WTC11 (cell line): ENCODE data around the gene DUSP9. TPM values are rescaled to one million over a fixed set of nuclear protein-coding genes. Genes with fewer than 3 reads are reported as not detected.

Experiments
- ATAC-seq: fragments of 200-7000 bp; cut with Tn5 transposase; 2 replicates; pipeline ENCODE4 v1.10.0; 2021; ENCODE audit warnings: mild to moderate bottlenecking, moderate library complexity
- CTCF ChIA-PET: fragments of 300-600 bp; sonication (Branson Sonifier 250); formaldehyde crosslinking; loops from one replicate; lab custom pipeline; 2021; ENCODE audit warnings: antibody characterized with exemption; lab: Charles Lee
- POLR2A ChIA-PET: fragments of 350-600 bp; sonication (Branson Sonifier 250); formaldehyde crosslinking; loops from one replicate; lab custom pipeline; 2021; ENCODE audit warnings: antibody characterized with exemption; lab: Charles Lee
- DNase-seq: peaks from one replicate; pipeline ENCODE4 v3.0.0; 2021; ENCODE audit warnings: low spot score
- H3K27ac Mint-ChIP-seq: 2 replicates; pipeline ENCODE4 v1.8.0; 2021; ENCODE audit warnings: mixed read lengths
- H3K27me3 Mint-ChIP-seq: 2 replicates; pipeline ENCODE4 v1.8.0; 2021; ENCODE audit warnings: low read depth, mild to moderate bottlenecking, moderate library complexity, mixed read lengths
- H3K36me3 Mint-ChIP-seq: 2 replicates; pipeline ENCODE4 v1.8.0; 2021; ENCODE audit warnings: mixed read lengths
- H3K4me1 Mint-ChIP-seq: 2 replicates; pipeline ENCODE4 v1.8.0; 2022; ENCODE audit warnings: mixed read lengths
- H3K4me3 Mint-ChIP-seq: 2 replicates; pipeline ENCODE4 v1.8.0; 2021; ENCODE audit warnings: mild to moderate bottlenecking, moderate library complexity, mixed read lengths
- H3K9me3 Mint-ChIP-seq: 2 replicates; pipeline ENCODE4 v1.8.0; 2021; ENCODE audit warnings: mixed read lengths
- AFF4 ChIP-seq: sonication (generic); formaldehyde crosslinking; IDR thresholded peaks from 2 replicates; pipeline ENCODE4 v1.8.1; 2023; ENCODE audit warnings: mild to moderate bottlenecking, missing genetic modification reagents, borderline replicate concordance
- CREB1 ChIP-seq: sonication (generic); formaldehyde crosslinking; IDR thresholded peaks from 2 replicates; pipeline ENCODE4 v1.8.0; 2023; ENCODE audit warnings: mild to moderate bottlenecking, missing genetic modification reagents
- ESRRA ChIP-seq: sonication (generic); formaldehyde crosslinking; IDR thresholded peaks from 2 replicates; pipeline ENCODE4 v1.8.1; 2022; ENCODE audit warnings: mild to moderate bottlenecking, missing genetic modification reagents, borderline replicate concordance
- FOXJ3 ChIP-seq: sonication (generic); formaldehyde crosslinking; IDR thresholded peaks from 2 replicates; pipeline ENCODE4 v1.9.0; 2021; ENCODE audit warnings: missing genetic modification reagents, mild to moderate bottlenecking, borderline replicate concordance
- FOXP1 ChIP-seq: sonication (generic); formaldehyde crosslinking; IDR thresholded peaks from 2 replicates; pipeline ENCODE4 v1.8.0; 2022; ENCODE audit warnings: missing genetic modification reagents, mild to moderate bottlenecking, moderate library complexity, borderline replicate concordance
- HMGA2 ChIP-seq: fragments of 250-450 bp; sonication (Bioruptor Pico); IDR thresholded peaks from 2 replicates; pipeline ENCODE4 v1.4.0; 2021; ENCODE audit warnings: mild to moderate bottlenecking, moderate library complexity
- IRF1 ChIP-seq: sonication (generic); formaldehyde crosslinking; IDR thresholded peaks from 2 replicates; pipeline ENCODE4 v1.8.0; 2023; ENCODE audit warnings: missing genetic modification reagents
- MXD4 ChIP-seq: fragments of 250-450 bp; sonication (Bioruptor Pico); IDR thresholded peaks from 2 replicates; pipeline ENCODE4 v1.8.0; 2021; ENCODE audit warnings: mild to moderate bottlenecking, moderate library complexity, borderline replicate concordance
- MYBL2 ChIP-seq: sonication (generic); formaldehyde crosslinking; IDR thresholded peaks from 2 replicates; pipeline ENCODE4 v1.8.1; 2023; ENCODE audit warnings: mild to moderate bottlenecking, moderate library complexity, missing genetic modification reagents
- NFATC4 ChIP-seq: fragments of 250-450 bp; sonication (Bioruptor Pico); IDR thresholded peaks from 2 replicates; pipeline ENCODE4 v1.9.0; 2021; ENCODE audit warnings: mild to moderate bottlenecking
- TEAD4 ChIP-seq: sonication (generic); formaldehyde crosslinking; IDR thresholded peaks from 2 replicates; pipeline ENCODE4 v1.8.0; 2022; ENCODE audit warnings: mild to moderate bottlenecking, missing genetic modification reagents
- USF1 ChIP-seq: sonication (generic); formaldehyde crosslinking; IDR thresholded peaks from 2 replicates; pipeline ENCODE4 v1.8.0; 2022; ENCODE audit warnings: mild to moderate bottlenecking, missing genetic modification reagents
- USF2 ChIP-seq: sonication (generic); formaldehyde crosslinking; IDR thresholded peaks from 2 replicates; pipeline ENCODE4 v1.8.1; 2023; ENCODE audit warnings: mild to moderate bottlenecking, missing genetic modification reagents, moderate library complexity
- ZNF121 ChIP-seq: sonication (generic); formaldehyde crosslinking; IDR thresholded peaks from 2 replicates; pipeline ENCODE4 v1.8.0; 2023; ENCODE audit warnings: missing genetic modification reagents
- ZNF232 ChIP-seq: sonication (generic); formaldehyde crosslinking; IDR thresholded peaks from 2 replicates; pipeline ENCODE4 v1.8.0; 2022; ENCODE audit warnings: mild to moderate bottlenecking, missing genetic modification reagents
- ZNF281 ChIP-seq: sonication (generic); formaldehyde crosslinking; IDR thresholded peaks from 2 replicates; pipeline ENCODE4 v1.8.0; 2023; ENCODE audit warnings: mild to moderate bottlenecking, missing genetic modification reagents
- ZNF396 ChIP-seq: fragments of 250-450 bp; sonication (Bioruptor Pico); IDR thresholded peaks from 2 replicates; pipeline ENCODE4 v1.8.0; 2021; ENCODE audit warnings: mild to moderate bottlenecking, moderate library complexity, borderline replicate concordance
- ZNF671 ChIP-seq: fragments of 250-450 bp; sonication (Bioruptor Pico); IDR thresholded peaks from 2 replicates; pipeline ENCODE4 v1.8.0; 2021; ENCODE audit warnings: mild to moderate bottlenecking
- ZSCAN18 ChIP-seq: fragments of 250-450 bp; sonication (Bioruptor Pico); IDR thresholded peaks from 2 replicates; pipeline ENCODE4 v2.1.2; 2022; ENCODE audit warnings: mild to moderate bottlenecking, moderate library complexity
- total RNA-seq: library from RNA; stranded (reverse); gene quantifications from 3 replicates; pipeline ENCODE4 v1.2.3, GENCODE V29; 2021

Gene DUSP9
- total RNA-seq, 1 experiment from 2014 or later = 2.5 TPM

- CTCF ChIA-PET = interaction anchor here (3.1 kb wide), 1 partner anchor 9 kb away, joined by 106 read pairs; the partner anchor contains the start of gene DUSP9
- POLR2A ChIA-PET = no interaction called here
- TF ChIP-seq USF2 (CRISPR knock-in tag) (no peak), TEAD4 (CRISPR knock-in tag) (no peak), FOXJ3 (CRISPR knock-in tag) (no peak), USF1 (CRISPR knock-in tag) (no peak), ZNF121 (CRISPR knock-in tag) (no peak), ZNF232 (CRISPR knock-in tag) (no peak), FOXP1 (no peak), MXD4 (CRISPR knock-in tag) (no peak), ZNF671 (no peak), CREB1 (CRISPR knock-in tag) (no peak), NFATC4 (CRISPR knock-in tag) (no peak), ZNF396 (CRISPR knock-in tag) (no peak), AFF4 (CRISPR knock-in tag) (no peak), ESRRA (no peak), ZSCAN18 (no peak)
- ATAC-seq (no peak), DNase-seq (no peak)
- no peak overlapping the region for H3K4me3 Mint-ChIP-seq
- no peaks in the 10 kb centered on the region for H3K36me3 Mint-ChIP-seq
- H3K9me3 Mint-ChIP-seq = no peaks in the 10 kb centered on the region
- H3K4me1 Mint-ChIP-seq = peaks cover 10% of the 10 kb centered on the region
- no peak overlapping the region for H3K27ac Mint-ChIP-seq
- peaks cover 29% of the 10 kb centered on the region for H3K27me3 Mint-ChIP-seq
These were observed 8.4 kb upstream of the DUSP9 start for GRCh38 chrX:153638436-153639176.

- ChIA-PET POLR2A (no interaction called here), CTCF (interaction anchor here (1.2 to 2.4 kb wide), 4 partner anchors 10 to 29 kb away, joined by 3 to 13 read pairs (median 9); no protein-coding TSS in a partner anchor)
- no peak overlapping the region for H3K27ac Mint-ChIP-seq
- ATAC-seq (no peak), DNase-seq (no peak)
- H3K27me3 Mint-ChIP-seq = peaks cover 35% of the 10 kb centered on the region
- no peaks in the 10 kb centered on the region for H3K9me3 Mint-ChIP-seq
- H3K36me3 Mint-ChIP-seq = no peaks in the 10 kb centered on the region
- H3K4me3 Mint-ChIP-seq = no peak overlapping the region
- peaks cover 10% of the 10 kb centered on the region for H3K4me1 Mint-ChIP-seq
- no peak for TF ChIP-seq HMGA2 (CRISPR knock-in tag)
- no peak for TF ChIP-seq TEAD4 (CRISPR knock-in tag)
- no peak for TF ChIP-seq ZNF281
- no peak for TF ChIP-seq ZSCAN18
- no peak for TF ChIP-seq CREB1 (CRISPR knock-in tag)
- TF ChIP-seq IRF1 (CRISPR knock-in tag) = no peak
- TF ChIP-seq MYBL2 (CRISPR knock-in tag) = no peak
These were observed 7.6 kb upstream of the DUSP9 start for GRCh38 chrX:153639177-153640044.
